ENCODE data around the gene UGT1A8. TPM values are rescaled to one million over a fixed set of nuclear protein-coding genes. Genes with fewer than 3 reads are reported as not detected.

UGT1A8 gene
- total RNA-seq, 1 donor: not detected

DNA sequence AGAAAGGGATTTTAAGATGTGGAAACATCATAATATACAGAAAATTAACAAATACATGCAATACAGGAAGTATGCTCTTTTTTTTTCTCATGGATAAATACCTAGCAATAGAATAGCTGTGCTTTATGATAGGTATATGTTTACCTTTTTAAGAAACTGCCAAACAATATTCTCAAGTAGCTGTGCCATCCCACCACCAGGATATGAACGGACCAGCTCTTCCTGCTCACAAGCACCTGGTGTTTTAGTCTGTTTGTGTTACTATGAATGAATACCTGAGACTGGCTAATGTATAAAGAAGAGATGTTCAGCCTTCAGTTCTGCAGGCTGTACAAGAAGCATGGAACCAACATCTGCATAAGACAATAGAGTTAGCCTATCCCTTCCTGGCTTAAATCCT is 19.9 kb upstream of the UGT1A8 start:
- no peak overlapping the region for H2AFZ ChIP-seq (ENCODE audit: low read length)
- no peak for DNase-seq (ENCODE audit: insufficient read length, low spot score, missing footprints)
- no peaks in the 10 kb centered on the region for H3K36me3 ChIP-seq (ENCODE audit: insufficient read depth, low read length)
- TF ChIP-seq, protein P1, sequence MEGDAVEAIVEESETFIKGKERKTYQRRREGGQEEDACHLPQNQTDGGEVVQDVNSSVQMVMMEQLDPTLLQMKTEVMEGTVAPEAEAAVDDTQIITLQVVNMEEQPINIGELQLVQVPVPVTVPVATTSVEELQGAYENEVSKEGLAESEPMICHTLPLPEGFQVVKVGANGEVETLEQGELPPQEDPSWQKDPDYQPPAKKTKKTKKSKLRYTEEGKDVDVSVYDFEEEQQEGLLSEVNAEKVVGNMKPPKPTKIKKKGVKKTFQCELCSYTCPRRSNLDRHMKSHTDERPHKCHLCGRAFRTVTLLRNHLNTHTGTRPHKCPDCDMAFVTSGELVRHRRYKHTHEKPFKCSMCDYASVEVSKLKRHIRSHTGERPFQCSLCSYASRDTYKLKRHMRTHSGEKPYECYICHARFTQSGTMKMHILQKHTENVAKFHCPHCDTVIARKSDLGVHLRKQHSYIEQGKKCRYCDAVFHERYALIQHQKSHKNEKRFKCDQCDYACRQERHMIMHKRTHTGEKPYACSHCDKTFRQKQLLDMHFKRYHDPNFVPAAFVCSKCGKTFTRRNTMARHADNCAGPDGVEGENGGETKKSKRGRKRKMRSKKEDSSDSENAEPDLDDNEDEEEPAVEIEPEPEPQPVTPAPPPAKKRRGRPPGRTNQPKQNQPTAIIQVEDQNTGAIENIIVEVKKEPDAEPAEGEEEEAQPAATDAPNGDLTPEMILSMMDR (IDR thresholded peaks at IDR 0.05; ENCODE audit: extremely low read depth, low read depth, low read length): no peak
- H3K9me3 ChIP-seq (ENCODE audit: low read depth, low read length): no peaks in the 10 kb centered on the region
- no peaks in the 10 kb centered on the region for H3K4me1 ChIP-seq (ENCODE audit: insufficient read depth, low read length)
- no peak overlapping the region for H3K4me3 ChIP-seq (ENCODE audit: insufficient read depth, low read length)
- no peaks in the 10 kb centered on the region for H3K79me2 ChIP-seq (ENCODE audit: insufficient read depth, low read length)
- H3K4me2 ChIP-seq (ENCODE audit: insufficient read depth, low read length): no peak overlapping the region
- no peak overlapping the region for H3K27ac ChIP-seq (ENCODE audit: low read depth, low read length)
- peaks cover 10% of the 10 kb centered on the region for H3K27me3 ChIP-seq (ENCODE audit: insufficient read depth, low read length)
- H4K20me1 ChIP-seq (ENCODE audit: insufficient read depth, low read length): no peaks in the 10 kb centered on the region

DNA sequence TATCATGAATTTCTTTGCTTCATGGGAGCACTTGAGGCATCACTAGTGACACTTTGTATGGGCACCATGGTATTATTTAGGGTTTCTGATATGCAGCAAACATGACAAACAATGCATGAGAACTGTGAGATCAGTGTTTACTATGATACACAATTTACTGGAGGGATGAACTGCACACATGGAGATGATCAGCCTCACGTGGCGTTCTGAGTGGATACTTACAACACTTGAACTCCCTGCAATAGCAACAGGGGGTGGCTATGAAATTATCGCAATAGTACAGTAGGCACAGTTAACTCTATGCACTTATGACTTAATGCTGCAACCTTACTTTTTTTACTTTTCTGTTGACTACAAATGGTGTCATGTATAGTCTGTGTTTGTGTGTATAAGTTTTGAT is 18.5 kb upstream of the UGT1A8 start:
- Histone ChIP-seq H3K4me2 (ENCODE audit: insufficient read depth, low read length) (no peak overlapping the region), H4K20me1 (ENCODE audit: insufficient read depth, low read length) (no peaks in the 10 kb centered on the region), H3K4me3 (ENCODE audit: insufficient read depth, low read length) (no peak overlapping the region), H3K27ac (ENCODE audit: low read depth, low read length) (no peak overlapping the region), H2AFZ (ENCODE audit: low read length) (no peak overlapping the region), H3K79me2 (ENCODE audit: insufficient read depth, low read length) (no peaks in the 10 kb centered on the region), H3K36me3 (ENCODE audit: insufficient read depth, low read length) (no peaks in the 10 kb centered on the region), H3K9me3 (ENCODE audit: low read depth, low read length) (no peaks in the 10 kb centered on the region), H3K27me3 (ENCODE audit: insufficient read depth, low read length) (peaks cover 10% of the 10 kb centered on the region), H3K4me1 (ENCODE audit: insufficient read depth, low read length) (no peaks in the 10 kb centered on the region)
- DNase-seq (ENCODE audit: insufficient read length, low spot score, missing footprints): no peak
- TF ChIP-seq, protein P1 (IDR thresholded peaks at IDR 0.05; ENCODE audit: extremely low read depth, low read depth, low read length): no peak

DNA sequence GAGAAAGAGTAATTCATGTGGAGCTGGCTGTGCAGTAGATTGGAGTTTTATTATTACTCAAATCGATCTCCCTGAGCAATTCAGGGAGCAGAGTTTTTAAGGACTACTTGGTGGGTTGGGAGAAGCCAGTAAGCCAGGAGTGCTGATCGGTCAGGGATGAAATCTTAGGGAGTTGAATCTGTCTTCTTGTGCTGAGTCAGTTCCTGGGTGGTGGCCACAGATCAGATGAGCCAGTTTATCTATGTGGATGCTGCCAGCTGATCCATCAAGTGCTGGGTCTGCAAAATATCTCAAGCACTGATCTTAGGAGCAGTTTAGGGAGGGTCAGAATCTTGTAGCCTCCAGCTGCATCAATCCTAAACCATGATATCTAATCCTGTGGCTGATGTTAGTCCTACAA is 17.0 kb upstream of the UGT1A8 start:
- H3K27ac ChIP-seq (ENCODE audit: low read depth, low read length): no peak overlapping the region
- TF ChIP-seq, protein P1 (IDR thresholded peaks at IDR 0.05; ENCODE audit: extremely low read depth, low read depth, low read length): no peak
- H3K79me2 ChIP-seq (ENCODE audit: insufficient read depth, low read length): no peaks in the 10 kb centered on the region
- H3K27me3 ChIP-seq (ENCODE audit: insufficient read depth, low read length): peaks cover 10% of the 10 kb centered on the region
- DNase-seq (ENCODE audit: insufficient read length, low spot score, missing footprints): no peak
- H3K4me3 ChIP-seq (ENCODE audit: insufficient read depth, low read length): no peak overlapping the region
- no peaks in the 10 kb centered on the region for H3K4me1 ChIP-seq (ENCODE audit: insufficient read depth, low read length)
- H2AFZ ChIP-seq (ENCODE audit: low read length): no peak overlapping the region
- H3K4me2 ChIP-seq (ENCODE audit: insufficient read depth, low read length): no peak overlapping the region
- no peaks in the 10 kb centered on the region for H3K36me3 ChIP-seq (ENCODE audit: insufficient read depth, low read length)
- no peaks in the 10 kb centered on the region for H4K20me1 ChIP-seq (ENCODE audit: insufficient read depth, low read length)
- no peaks in the 10 kb centered on the region for H3K9me3 ChIP-seq (ENCODE audit: low read depth, low read length)

DNA sequence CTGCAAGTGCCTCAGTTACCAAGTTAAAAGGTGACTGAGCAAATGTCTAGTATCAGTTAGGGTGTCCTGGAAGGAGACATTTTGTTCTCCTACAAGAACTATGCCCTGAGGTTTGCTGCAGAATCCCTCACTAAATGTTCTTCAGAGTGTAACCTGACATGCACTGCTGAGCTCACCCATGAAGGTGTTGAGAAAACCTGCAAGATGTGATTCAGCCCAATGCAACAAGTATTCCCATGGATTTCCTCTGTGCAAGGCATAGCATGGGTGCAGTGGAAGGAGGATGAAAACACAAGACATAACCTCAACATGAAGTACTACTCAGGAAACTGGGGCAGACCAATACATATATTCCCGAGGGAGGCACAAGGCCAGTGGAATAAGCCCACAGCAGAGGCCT is 15.4 kb upstream of the UGT1A8 start:
- Histone ChIP-seq H3K4me2 (ENCODE audit: insufficient read depth, low read length) (no peak overlapping the region), H3K79me2 (ENCODE audit: insufficient read depth, low read length) (no peaks in the 10 kb centered on the region), H3K36me3 (ENCODE audit: insufficient read depth, low read length) (no peaks in the 10 kb centered on the region), H3K27me3 (ENCODE audit: insufficient read depth, low read length) (peaks cover 9% of the 10 kb centered on the region), H3K4me1 (ENCODE audit: insufficient read depth, low read length) (no peaks in the 10 kb centered on the region), H2AFZ (ENCODE audit: low read length) (no peak overlapping the region), H3K4me3 (ENCODE audit: insufficient read depth, low read length) (no peak overlapping the region), H3K9me3 (ENCODE audit: low read depth, low read length) (no peaks in the 10 kb centered on the region), H3K27ac (ENCODE audit: low read depth, low read length) (no peak overlapping the region), H4K20me1 (ENCODE audit: insufficient read depth, low read length) (no peaks in the 10 kb centered on the region)
- no peak for DNase-seq (ENCODE audit: insufficient read length, low spot score, missing footprints)
- TF ChIP-seq, protein P1 (IDR thresholded peaks at IDR 0.05; ENCODE audit: extremely low read depth, low read depth, low read length): no peak
